LNCAP (cell line): Measurements from ENCODE around the gene MTIF3.

Experiments used
- TF ChIP-seq, protein P1 (sequence below): fragments of 450-650 bp; IDR thresholded peaks from 2 replicates; pipeline ENCODE4 v1.5.1; 2017; ENCODE audit warnings: mild to moderate bottlenecking

The MTIF3 gene

DNA sequence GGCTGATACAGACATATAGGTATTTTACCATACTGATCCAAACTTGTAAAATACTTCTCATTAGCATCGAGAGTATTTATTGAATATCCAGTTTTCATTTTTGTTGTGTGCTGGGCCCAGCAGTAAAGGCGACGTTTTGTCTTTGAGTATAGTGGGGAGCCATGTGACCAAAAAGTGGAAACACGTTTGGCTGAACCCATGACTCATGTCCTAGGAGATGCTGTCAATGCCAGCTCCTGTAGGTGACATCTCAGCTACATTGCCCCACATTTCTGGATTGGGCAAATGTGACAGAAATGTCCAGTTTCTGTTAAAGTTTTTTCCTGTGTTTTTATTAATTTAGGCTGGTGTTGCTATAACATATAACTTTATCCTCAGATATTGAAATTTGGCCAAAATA, 52.0 kb downstream of the MTIF3 start:
- TF ChIP-seq, protein P1, sequence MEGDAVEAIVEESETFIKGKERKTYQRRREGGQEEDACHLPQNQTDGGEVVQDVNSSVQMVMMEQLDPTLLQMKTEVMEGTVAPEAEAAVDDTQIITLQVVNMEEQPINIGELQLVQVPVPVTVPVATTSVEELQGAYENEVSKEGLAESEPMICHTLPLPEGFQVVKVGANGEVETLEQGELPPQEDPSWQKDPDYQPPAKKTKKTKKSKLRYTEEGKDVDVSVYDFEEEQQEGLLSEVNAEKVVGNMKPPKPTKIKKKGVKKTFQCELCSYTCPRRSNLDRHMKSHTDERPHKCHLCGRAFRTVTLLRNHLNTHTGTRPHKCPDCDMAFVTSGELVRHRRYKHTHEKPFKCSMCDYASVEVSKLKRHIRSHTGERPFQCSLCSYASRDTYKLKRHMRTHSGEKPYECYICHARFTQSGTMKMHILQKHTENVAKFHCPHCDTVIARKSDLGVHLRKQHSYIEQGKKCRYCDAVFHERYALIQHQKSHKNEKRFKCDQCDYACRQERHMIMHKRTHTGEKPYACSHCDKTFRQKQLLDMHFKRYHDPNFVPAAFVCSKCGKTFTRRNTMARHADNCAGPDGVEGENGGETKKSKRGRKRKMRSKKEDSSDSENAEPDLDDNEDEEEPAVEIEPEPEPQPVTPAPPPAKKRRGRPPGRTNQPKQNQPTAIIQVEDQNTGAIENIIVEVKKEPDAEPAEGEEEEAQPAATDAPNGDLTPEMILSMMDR, result no peak

DNA sequence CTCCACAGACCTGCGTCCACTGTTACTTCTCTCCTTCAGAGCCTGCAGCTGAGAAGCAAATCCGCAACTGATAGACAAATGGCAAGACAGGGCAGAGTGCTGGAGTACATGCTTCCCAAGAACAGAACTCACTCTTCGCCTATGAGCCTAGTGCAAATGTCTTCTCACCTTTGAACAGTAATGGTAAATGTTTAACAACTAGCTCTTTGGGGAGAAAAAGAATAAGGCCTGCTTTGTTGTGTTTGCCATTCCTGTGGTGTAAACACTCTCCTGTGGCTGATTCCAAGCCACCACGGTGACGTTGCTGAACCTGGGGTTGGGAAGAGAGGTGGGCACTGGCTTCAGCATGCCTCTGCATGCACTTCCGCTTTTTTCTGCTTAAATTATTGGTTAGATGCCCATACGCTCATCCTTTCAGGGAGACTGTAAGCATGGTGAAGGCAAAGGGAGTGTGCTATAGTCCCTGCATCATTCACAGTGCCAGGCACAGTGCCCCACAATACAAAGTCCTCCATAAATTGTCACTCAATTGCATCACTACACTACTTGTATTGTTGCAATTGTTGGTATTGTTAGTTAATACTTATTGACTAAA, 54.0 kb downstream of the MTIF3 start:
- TF ChIP-seq, protein P1, result no peak

DNA sequence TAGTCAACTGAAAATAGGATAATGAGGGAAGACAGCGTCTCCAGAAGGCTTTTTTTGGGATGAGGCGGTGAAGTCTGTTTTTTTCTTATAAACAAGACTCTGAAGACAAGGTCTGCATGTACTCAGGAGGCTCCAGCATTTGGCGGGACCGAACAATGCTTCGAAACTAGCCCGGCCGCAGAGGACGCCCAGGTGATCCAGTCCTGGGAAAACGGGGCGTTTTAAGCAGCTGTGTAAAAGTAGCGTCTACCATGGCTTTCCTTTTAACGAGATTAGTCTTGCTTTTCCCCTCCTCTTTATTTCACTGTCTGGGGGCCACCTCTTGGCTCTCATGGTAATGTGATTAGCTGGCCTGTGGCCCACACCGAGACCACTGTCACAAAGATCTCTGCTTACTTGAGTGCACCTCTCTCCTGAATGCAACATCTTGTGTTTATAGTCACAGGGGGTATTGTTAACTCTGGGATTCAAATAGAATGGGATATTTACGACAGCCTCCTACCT, 55.3 kb downstream of the MTIF3 start:
- TF ChIP-seq, protein P1, result no peak

DNA sequence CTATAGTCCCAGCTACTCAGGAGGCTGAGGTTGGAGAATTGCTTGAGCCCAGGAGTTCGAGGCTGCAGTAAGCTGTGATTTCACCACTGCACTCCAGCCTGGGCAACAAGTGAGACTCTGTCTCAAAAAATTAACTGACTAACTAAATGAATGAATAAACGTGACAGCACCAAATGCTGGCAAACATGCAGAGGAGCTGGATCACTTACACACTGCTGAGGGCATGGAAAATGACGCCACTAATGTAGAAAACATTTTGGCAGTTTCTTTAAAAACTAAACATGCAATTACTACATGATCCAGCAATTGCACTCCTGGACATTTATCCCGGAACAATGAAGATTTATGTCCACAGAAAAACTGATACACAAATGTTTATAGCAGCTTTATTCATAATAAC, 57.3 kb downstream of the MTIF3 start:
- TF ChIP-seq, protein P1, result no peak

DNA sequence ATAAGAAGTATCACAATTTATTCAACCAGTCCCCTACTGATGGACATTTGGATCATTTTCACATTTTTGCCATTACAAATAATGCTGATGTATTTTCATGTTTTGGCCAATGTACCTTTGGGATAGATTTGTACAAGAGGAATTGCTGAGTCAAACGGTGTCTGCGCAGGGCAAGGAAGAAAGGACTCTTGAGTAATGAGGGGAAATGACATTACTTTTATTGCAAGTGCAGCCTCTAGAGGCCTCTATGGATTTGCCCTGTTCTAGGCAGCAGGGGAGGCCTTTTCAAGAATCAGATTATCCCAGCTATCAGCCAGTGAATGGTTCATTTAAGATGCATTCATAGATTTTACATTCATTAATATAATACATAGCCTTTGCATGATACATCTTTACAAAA, 58.9 kb downstream of the MTIF3 start:
- TF ChIP-seq, protein P1, result no peak

DNA sequence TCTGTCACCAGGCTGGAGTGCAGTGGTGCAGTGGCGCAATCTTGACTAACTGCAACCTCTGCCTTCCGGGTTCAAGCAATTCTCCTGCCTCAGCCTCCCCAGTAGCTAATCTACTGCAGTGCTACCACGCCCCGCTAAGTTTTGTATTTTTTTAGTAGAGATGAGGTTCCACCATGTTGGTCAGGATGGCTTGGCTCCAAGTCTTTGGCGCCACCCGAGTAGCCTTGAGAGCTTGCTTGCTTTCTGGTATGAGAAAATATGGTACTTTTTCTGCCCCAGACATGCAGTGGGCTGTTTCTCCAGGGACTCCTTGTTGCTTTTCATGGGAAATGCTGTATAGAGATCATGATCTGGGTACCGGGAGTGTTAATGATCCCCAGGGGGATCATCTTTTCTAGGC, 60.5 kb downstream of the MTIF3 start:
- TF ChIP-seq, protein P1, result no peak

DNA sequence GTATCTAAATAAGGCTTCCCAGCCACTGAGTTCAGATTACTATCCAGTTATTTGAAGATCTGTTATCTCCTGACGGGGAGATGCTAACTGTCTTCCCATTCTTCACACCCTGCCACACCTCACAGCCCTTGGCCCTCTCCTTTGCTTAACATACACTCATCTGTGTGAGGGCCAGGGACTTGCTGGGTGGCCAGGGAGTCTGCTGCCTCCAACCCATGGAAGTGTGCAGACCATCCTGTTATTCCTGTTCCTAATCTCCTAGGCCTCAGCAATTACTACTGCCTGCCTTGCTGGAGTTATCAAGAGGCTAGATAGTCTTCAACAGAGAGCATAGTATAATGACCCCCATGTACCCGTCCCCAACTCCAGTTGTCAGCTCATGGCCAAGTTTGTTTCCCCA, 62.1 kb downstream of the MTIF3 start:
- TF ChIP-seq, protein P1, result no peak
